Lower lobe of right lung (tissue), 2 donors: ENCODE measurements around the gene NPBWR2. TPM values are rescaled to one million over a fixed set of nuclear protein-coding genes. Genes with fewer than 3 reads are reported as not detected.

Experiments used
- ATAC-seq, 2 donors: fragments of 200-7000 bp; cut with Tn5 transposase; one replicate each; pipeline ENCODE4 v1.9.1; 2020 to 2022; ENCODE audit warnings: mild to moderate bottlenecking in 2 of 2, moderate library complexity in 2 of 2
- DNase-seq: peaks from one replicate; pipeline ENCODE4 v3.0.0-alpha.2; 2020
- H3K27ac ChIP-seq: fragments of 200-600 bp; one replicate; pipeline ENCODE4 v1.8.0; 2022
- H3K27me3 ChIP-seq: fragments of 200-600 bp; one replicate; pipeline ENCODE4 v1.8.0; 2022; ENCODE audit warnings: low read depth
- H3K36me3 ChIP-seq: fragments of 200-600 bp; one replicate; pipeline ENCODE4 v1.8.0; 2022; ENCODE audit warnings: mild to moderate bottlenecking
- H3K4me1 ChIP-seq: fragments of 200-600 bp; one replicate; pipeline ENCODE4 v1.8.0; 2022
- H3K4me3 ChIP-seq: fragments of 200-600 bp; one replicate; pipeline ENCODE4 v1.8.0; 2022; ENCODE audit warnings: mild to moderate bottlenecking
- H3K9me3 ChIP-seq: fragments of 200-600 bp; one replicate; pipeline ENCODE4 v1.8.0; 2022
- intact Hi-C: fragments of 100-400 bp; cut with DNase I; formaldehyde crosslinking; loops from one replicate; pipeline ENCODE4 v1.11.0; 2022
- total RNA-seq: library from RNA; stranded (reverse); fragmentation: NEBNext Ultra II Directional; extraction: Animal tissue kit (Norgen Biotek cat#: 25700); gene quantifications from one replicate; pipeline ENCODE4 v1.2.1, GENCODE V29; 2021
- TF ChIP-seq, protein P1 (sequence below): fragments of 200-600 bp; IDR thresholded peaks from one replicate; pipeline ENCODE4 v1.8.0; 2022; ENCODE audit warnings: antibody characterized with exemption, mild to moderate bottlenecking
- donor health status: DM: no; HTN: yes; CAD: no; lungs with severe emphysema.

Gene NPBWR2
- total RNA-seq, 1 donor from 2014 or later, result not detected

DNA sequence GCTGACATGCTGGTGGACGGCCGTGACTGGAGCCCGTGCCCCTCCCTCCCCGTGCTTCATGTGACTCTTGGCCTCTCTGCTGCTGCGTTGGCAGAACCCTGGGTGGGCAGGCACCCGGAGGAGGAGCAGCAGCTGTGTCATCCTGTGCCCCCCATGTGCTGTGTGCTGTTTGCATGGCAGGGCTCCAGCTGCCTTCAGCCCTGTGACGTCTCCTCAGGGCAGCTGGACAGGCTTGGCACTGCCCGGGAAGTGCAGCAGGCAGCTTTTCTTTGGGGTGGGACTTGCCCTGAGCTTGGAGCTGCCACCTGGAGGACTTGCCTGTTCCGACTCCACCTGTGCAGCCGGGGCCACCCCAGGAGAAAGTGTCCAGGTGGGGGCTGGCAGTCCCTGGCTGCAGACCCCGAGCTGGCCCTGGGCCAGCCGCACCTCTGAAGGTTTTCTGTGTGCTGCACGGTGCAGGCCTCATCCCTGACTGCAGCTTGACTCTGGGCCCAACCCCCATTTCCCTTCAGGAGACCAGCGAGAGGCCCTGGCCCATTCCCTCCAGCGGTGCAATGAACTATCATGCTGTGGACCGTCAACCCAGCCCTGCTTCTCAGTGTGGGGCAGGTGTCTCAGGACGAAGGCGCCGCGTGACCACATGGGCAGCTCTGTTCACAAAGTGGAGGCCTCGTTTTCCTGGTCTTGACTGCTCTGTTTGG is 8.1 kb downstream of the NPBWR2 start:
- intact Hi-C loops, result no loop called here
- peaks cover 39% of the 10 kb centered on the region for H3K27me3 ChIP-seq
- TF ChIP-seq, protein P1, sequence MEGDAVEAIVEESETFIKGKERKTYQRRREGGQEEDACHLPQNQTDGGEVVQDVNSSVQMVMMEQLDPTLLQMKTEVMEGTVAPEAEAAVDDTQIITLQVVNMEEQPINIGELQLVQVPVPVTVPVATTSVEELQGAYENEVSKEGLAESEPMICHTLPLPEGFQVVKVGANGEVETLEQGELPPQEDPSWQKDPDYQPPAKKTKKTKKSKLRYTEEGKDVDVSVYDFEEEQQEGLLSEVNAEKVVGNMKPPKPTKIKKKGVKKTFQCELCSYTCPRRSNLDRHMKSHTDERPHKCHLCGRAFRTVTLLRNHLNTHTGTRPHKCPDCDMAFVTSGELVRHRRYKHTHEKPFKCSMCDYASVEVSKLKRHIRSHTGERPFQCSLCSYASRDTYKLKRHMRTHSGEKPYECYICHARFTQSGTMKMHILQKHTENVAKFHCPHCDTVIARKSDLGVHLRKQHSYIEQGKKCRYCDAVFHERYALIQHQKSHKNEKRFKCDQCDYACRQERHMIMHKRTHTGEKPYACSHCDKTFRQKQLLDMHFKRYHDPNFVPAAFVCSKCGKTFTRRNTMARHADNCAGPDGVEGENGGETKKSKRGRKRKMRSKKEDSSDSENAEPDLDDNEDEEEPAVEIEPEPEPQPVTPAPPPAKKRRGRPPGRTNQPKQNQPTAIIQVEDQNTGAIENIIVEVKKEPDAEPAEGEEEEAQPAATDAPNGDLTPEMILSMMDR, result no peak
- ATAC-seq, result no peak
- peaks cover 11% of the 10 kb centered on the region for H3K4me1 ChIP-seq
- no peaks in the 10 kb centered on the region for H3K9me3 ChIP-seq
- no peak overlapping the region for H3K27ac ChIP-seq
- no peak for DNase-seq
- H3K4me3 ChIP-seq, result no peak overlapping the region
- H3K36me3 ChIP-seq, result peaks cover 9% of the 10 kb centered on the region

DNA sequence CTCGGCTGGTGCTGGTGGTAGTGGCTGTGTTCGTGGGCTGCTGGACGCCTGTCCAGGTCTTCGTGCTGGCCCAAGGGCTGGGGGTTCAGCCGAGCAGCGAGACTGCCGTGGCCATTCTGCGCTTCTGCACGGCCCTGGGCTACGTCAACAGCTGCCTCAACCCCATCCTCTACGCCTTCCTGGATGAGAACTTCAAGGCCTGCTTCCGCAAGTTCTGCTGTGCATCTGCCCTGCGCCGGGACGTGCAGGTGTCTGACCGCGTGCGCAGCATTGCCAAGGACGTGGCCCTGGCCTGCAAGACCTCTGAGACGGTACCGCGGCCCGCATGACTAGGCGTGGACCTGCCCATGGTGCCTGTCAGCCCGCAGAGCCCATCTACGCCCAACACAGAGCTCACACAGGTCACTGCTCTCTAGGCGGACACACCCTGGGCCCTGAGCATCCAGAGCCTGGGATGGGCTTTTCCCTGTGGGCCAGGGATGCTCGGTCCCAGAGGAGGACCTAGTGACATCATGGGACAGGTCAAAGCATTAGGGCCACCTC is 8.8 kb downstream of the NPBWR2 start:
- H3K27ac ChIP-seq, result no peak overlapping the region
- intact Hi-C loops, result no loop called here
- H3K4me1 ChIP-seq, result peaks cover 11% of the 10 kb centered on the region
- no peak overlapping the region for H3K4me3 ChIP-seq
- peaks cover 9% of the 10 kb centered on the region for H3K36me3 ChIP-seq
- ATAC-seq, result no peak
- H3K27me3 ChIP-seq, result peaks cover 33% of the 10 kb centered on the region
- TF ChIP-seq, protein P1, result no peak
- H3K9me3 ChIP-seq, result no peaks in the 10 kb centered on the region
- DNase-seq, result no peak

DNA sequence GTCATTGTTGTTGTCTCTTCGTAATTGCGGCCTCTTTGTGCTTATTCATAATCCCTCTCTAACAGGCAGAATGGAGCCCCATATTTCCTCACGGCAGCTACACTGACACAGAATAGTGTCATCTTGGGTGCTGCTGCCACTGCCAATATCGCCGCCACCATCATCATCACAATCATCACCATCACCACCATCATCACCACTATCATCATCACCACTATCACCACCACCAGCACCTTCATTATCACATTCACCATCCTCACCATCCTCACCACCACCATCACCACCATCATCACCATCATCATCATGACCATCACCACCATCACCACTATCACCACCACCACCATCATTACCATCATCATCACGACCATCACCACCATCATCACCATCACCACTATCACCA is 10.8 kb downstream of the NPBWR2 start:
- no peak for ATAC-seq
- intact Hi-C loops, result no loop called here
- no peaks in the 10 kb centered on the region for H3K9me3 ChIP-seq
- H3K4me1 ChIP-seq, result no peaks in the 10 kb centered on the region
- H3K27me3 ChIP-seq, result peaks cover 14% of the 10 kb centered on the region
- no peak for DNase-seq
- H3K4me3 ChIP-seq, result no peak overlapping the region
- H3K36me3 ChIP-seq, result peaks cover 9% of the 10 kb centered on the region
- H3K27ac ChIP-seq, result no peak overlapping the region
- TF ChIP-seq, protein P1, result no peak

DNA sequence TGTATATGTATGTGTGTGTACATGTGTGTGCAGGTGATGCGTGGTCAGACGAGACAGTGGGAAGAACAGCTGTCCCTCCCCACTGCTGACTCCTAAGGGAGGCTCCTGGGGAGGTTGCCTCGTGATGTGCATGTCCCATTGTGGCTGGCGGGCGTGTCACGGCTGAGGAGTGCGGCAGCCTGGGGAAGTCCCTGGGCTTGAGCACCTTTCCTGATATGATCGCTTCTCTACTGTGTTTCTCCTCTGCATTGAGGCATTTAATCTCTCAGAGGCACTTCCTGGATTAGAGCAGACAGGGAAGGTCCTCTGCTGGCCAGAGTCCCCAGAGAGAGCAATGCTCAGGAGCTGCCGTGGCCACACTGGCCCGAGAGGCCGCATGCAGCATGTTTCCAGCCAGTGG is 11.4 kb downstream of the NPBWR2 start:
- Histone ChIP-seq H3K4me3 (no peak overlapping the region), H3K4me1 (no peaks in the 10 kb centered on the region), H3K36me3 (peaks cover 9% of the 10 kb centered on the region), H3K27ac (no peak overlapping the region), H3K9me3 (no peaks in the 10 kb centered on the region), H3K27me3 (peaks cover 7% of the 10 kb centered on the region)
- intact Hi-C loops, result no loop called here
- TF ChIP-seq, protein P1, result no peak
- DNase-seq, result no peak
- ATAC-seq, result no peak

DNA sequence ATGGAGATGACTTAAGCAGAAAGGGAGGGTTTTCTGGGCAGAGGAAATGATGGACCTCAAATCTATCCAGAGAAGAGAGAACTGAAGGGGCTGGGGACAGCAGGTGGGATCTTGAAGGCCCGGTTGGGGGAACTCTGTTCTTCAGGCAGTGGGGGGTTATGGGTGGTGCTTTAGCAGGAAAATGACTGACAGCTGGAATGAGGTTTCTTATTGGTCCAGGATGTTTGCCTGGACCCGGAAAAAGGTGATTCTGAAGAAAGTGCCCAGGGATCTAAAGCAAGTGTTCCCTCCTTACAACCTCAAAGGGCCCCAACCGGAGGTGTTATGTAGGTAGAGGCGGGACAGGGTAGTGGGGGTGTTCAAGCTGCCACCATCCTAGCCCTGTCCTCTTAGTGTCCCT is 11.9 kb downstream of the NPBWR2 start:
- Histone ChIP-seq H3K27ac (no peak overlapping the region), H3K4me3 (no peak overlapping the region), H3K27me3 (peaks cover 4% of the 10 kb centered on the region), H3K4me1 (no peaks in the 10 kb centered on the region), H3K36me3 (peaks cover 9% of the 10 kb centered on the region), H3K9me3 (no peaks in the 10 kb centered on the region)
- TF ChIP-seq, protein P1, result no peak
- no peak for DNase-seq
- ATAC-seq, result no peak
- intact Hi-C loops, result no loop called here
